Cardiac fibroblast (primary cell): Measurements from ENCODE around the gene CFAP61.

ENCODE experiments used
- DNase-seq, 2 donors: peaks; one replicate each; pipeline versions ENCODE4 v3.0.0 to v3.0.0-alpha.2; 2010; ENCODE audit warnings: low read depth in 2 of 2
- H3K4me3 ChIP-seq, 2 donors: replicated peaks in 1 of 2; 1 replicate in 1 of 2; 2 replicates in 1 of 2; pipeline ENCODE4 v1.5.1; 2011; ENCODE audit warnings: low read depth in 2 of 2, low read length in 2 of 2, mild to moderate bottlenecking in 2 of 2, moderate library complexity in 1 of 2
- TF ChIP-seq, protein P1 (sequence below): IDR thresholded peaks from one replicate; pipeline ENCODE4 v1.5.1; 2011; ENCODE audit warnings: low read depth, mild to moderate bottlenecking, low read length, inconsistent platforms

CFAP61 gene

DNA sequence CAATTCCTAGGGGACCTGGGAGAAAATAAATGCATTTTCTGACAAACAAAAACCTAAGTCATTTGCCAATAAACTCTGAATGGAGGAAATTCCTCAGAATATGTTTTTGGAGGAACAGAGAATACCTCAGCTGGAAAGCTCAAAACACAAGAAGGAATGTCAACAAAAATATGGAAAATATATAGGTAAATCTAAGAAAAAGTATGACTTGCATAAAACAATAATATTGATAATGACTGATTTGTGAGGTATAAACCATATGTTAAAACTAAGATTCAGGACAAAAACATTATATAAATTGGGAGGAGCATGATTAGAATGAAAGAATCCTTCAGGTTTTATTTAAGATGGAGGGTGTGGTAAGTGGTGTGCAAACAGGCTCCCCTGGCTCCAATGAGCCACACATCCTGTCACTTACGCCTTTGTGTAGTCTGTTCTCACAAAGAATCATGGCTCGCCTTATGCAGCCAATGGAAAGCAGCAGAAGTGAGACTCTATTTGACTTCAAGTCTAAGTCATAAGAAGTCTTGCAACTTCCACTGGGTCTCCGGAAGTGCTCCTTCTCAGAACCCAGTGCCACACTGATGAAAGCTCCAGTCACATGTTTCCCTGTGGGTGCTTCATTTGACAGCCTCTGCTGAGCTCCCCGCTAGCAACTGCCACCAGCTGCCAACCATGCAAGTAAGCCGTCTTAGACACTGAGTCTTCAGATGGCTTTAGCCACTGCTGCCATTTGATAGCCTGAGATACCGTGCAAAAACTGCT is 8.1 kb downstream of the CFAP61 start:
- H3K4me3 ChIP-seq, result no peak overlapping the region
- TF ChIP-seq, protein P1, sequence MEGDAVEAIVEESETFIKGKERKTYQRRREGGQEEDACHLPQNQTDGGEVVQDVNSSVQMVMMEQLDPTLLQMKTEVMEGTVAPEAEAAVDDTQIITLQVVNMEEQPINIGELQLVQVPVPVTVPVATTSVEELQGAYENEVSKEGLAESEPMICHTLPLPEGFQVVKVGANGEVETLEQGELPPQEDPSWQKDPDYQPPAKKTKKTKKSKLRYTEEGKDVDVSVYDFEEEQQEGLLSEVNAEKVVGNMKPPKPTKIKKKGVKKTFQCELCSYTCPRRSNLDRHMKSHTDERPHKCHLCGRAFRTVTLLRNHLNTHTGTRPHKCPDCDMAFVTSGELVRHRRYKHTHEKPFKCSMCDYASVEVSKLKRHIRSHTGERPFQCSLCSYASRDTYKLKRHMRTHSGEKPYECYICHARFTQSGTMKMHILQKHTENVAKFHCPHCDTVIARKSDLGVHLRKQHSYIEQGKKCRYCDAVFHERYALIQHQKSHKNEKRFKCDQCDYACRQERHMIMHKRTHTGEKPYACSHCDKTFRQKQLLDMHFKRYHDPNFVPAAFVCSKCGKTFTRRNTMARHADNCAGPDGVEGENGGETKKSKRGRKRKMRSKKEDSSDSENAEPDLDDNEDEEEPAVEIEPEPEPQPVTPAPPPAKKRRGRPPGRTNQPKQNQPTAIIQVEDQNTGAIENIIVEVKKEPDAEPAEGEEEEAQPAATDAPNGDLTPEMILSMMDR, result no peak
- no peak for DNase-seq

DNA sequence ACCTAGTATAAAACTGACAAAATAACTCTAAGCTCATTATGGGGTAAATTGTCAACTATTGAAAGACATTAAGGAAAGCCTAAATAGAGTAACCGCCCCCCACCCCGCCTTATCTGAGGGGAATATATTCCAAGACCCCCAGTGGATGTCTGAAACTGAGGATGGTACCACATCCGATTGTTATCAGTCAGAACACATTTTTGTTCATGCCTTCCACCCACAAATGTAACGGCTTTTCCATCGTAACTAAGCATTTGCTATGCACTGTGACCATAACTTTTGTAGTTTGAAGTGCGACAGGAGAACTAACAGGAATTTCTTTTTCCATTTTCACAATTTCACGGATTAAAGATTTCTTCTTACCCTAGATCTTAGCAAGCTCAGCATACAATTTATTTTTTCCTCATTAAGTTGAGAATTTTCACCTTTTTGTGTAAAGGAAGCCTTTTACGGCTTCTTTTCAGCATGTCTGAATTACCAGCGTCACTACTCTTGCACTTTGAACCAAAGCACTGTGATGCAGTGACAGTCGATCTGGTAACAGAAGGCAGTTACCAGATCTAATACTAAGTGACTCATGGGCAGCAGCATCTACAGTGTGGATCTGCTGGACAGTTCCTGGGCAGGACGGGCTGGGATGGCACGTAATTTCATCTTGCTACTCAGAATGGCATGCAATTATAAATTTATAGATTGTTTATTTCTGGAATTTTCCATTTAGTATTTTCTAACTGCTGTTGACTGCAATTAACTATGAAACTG is 11.8 kb downstream of the CFAP61 start:
- TF ChIP-seq, protein P1, result no peak
- no peak overlapping the region for H3K4me3 ChIP-seq

DNA sequence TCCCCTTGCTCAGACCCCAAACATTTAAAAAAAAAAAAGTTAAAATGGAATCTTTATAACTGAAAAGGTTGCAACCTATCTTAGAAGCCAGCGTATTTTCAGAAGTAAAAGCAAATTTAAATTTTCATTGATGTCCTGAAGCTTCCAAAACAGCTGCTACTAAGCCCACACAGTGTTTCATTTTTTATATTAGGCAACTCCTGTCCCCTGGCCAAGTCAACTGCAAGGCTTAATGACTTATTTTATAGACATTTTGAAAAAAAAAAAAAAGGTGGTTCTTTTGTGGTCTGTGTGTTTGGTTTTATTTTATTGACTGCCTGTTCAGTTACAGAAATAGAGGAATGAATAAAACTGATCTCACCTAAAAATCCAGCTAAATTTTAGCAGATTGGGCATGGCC is 13.0 kb downstream of the CFAP61 start:
- no peak overlapping the region for H3K4me3 ChIP-seq
- DNase-seq, result no peak
- TF ChIP-seq, protein P1, result no peak

More for the DNA sequence above, 11.8 kb downstream of the CFAP61 start:
- DNase-seq, result no peak

DNA sequence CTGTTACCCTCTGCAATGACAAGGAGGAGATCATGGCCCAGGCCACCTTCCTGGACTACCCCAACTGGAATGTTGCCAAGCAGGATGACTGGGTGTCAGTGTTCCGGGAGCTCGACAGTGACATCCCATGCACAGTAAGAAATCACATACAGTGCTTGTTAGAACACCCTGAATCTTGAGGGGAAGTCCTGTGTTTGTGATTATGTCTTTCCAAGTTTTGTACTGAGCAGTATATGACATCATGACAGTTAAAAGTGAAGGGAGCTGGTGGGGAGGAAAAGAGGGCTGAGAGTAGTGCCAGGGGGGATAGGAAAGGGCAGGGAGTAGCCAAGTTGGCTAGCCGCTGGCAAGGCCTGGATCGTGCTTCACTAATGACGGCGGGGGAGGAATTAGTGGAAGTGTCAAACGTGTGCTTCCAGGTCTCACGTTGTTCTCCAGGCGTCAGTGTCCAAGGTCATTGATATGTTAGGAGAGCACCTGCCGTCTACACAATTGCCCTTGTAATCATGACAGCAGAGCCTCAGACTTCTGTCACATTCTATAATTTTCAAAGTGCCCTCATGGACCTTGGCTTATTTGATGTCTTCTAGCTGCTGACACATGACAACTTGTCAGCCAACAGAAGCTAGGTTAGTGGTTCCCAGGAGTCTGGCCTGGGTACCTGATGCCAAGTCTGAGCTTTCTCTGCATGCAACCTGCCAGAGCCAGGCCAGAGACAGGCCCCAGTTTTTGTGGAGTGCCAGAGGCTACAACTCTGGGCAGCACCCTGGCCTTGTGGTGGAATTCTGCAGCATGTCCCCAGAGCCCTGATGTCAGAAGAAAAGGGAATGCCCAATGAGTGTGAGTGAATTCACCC is 18.8 kb downstream of the CFAP61 start:
- no peak for DNase-seq
- no peak overlapping the region for H3K4me3 ChIP-seq
- TF ChIP-seq, protein P1, result no peak

DNA sequence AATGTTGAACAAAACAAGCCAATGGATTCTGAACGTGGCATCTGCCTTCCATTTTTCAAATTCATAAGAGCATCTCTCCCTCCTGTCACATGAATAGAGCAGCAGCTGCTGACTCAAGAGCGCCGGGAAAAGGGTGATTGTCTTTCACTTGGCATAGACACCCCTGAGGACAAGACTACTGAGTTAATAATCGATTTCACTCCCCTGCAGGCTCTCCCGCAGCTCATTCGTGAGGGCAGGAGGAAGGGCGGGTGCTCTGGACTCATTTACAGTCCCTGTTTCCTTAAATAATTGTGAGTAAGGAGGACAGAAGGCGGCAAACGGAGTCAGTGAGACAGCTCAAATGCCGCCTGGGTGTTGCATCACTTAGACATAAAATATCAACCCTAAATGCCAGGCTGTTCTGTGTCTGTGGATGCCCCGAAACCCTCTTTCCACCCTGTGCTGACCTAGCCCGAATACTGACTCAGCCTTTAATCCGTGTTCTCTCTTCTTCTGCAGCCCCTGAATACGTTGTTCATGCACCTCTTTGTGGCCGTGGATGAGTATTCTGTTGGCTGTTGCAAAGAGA is 21.6 kb downstream of the CFAP61 start:
- no peak for DNase-seq
- TF ChIP-seq, protein P1, result no peak
- no peak overlapping the region for H3K4me3 ChIP-seq

DNA sequence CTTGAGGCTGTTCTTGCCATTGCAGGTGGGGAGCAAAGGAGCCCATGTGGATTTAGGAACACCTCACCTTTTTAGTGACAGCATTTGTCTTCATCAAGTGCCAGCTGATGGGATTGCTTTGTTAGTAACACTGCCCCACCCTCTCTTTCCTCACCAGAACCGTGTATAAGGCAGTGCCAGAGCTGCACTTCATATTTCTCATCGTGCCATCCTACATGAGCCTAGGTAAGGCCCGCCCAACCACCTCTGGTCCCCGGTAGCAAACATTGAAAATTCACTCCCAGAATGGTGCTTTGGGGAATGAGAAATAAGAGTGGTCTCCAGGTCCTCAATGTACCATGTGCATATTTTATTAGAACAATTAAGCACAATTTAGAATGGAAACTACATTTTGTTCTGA is 22.7 kb downstream of the CFAP61 start:
- no peak overlapping the region for H3K4me3 ChIP-seq
- no peak for DNase-seq
- TF ChIP-seq, protein P1, result no peak
